ENCODE data around the gene CTNNA2.

Gene CTNNA2

DNA sequence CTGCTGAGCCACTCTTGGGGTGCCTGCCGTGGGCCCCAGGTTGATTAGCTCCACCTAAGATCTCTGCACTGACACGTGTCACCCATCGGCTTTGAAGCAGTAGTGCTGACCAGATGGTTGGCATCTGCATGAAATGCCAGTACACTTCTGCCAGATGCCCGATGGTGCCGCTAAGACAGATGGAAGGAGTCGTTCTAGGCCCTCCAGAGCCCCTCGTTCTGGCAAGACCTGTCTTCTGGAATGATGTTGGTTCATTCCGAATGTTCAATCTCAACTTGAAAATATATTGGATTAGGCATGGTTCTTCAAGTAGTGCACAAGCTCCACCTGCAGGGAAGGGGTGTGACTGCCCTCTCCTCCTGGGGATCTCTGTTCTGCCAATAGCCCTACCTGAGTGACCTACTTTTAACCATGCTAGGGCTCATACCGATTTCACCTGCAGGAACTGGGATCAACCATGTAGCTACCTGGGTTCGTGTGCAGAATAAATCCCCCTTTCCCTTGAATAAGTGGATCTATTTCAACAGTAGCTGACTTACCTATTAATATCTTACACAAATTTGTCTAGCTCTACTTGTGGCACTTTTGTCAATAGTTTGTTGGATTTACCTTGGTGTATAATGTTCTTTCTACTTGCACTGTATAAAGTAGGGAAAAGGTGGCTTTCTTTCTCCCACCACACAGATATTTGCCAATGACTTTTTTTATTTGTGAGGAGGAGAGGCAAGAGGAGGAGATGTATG is 342.6 kb downstream of the CTNNA2 start:
- TF ChIP-seq RAD21 (IDR thresholded peaks at IDR 0.05; ENCODE audit: low read depth) (peak; percentile 26; the same call in 1 of the 2 replicates), EP300 (IDR thresholded peaks at IDR 0.05; ENCODE audit: borderline replicate concordance) (no peak)

- no peak for TF ChIP-seq YY1 (IDR thresholded peaks at IDR 0.05; ENCODE audit: low read depth)
- TF ChIP-seq EGR1 (IDR thresholded peaks at IDR 0.05): no peak
- TF ChIP-seq, protein P1, sequence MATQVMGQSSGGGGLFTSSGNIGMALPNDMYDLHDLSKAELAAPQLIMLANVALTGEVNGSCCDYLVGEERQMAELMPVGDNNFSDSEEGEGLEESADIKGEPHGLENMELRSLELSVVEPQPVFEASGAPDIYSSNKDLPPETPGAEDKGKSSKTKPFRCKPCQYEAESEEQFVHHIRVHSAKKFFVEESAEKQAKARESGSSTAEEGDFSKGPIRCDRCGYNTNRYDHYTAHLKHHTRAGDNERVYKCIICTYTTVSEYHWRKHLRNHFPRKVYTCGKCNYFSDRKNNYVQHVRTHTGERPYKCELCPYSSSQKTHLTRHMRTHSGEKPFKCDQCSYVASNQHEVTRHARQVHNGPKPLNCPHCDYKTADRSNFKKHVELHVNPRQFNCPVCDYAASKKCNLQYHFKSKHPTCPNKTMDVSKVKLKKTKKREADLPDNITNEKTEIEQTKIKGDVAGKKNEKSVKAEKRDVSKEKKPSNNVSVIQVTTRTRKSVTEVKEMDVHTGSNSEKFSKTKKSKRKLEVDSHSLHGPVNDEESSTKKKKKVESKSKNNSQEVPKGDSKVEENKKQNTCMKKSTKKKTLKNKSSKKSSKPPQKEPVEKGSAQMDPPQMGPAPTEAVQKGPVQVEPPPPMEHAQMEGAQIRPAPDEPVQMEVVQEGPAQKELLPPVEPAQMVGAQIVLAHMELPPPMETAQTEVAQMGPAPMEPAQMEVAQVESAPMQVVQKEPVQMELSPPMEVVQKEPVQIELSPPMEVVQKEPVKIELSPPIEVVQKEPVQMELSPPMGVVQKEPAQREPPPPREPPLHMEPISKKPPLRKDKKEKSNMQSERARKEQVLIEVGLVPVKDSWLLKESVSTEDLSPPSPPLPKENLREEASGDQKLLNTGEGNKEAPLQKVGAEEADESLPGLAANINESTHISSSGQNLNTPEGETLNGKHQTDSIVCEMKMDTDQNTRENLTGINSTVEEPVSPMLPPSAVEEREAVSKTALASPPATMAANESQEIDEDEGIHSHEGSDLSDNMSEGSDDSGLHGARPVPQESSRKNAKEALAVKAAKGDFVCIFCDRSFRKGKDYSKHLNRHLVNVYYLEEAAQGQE (IDR thresholded peaks at IDR 0.05; ENCODE audit: low read depth): no peak
- no peak for TF ChIP-seq TAF1 (IDR thresholded peaks at IDR 0.05; ENCODE audit: low read depth)
- no peak for TF ChIP-seq CEBPB (IDR thresholded peaks at IDR 0.05)
- TF ChIP-seq EP300 (IDR thresholded peaks at IDR 0.05; ENCODE audit: borderline replicate concordance): no peak
- no peak for TF ChIP-seq FOXM1 (IDR thresholded peaks at IDR 0.05; ENCODE audit: borderline replicate concordance, low read depth)
- no peak for TF ChIP-seq ZBTB7A (IDR thresholded peaks at IDR 0.05; ENCODE audit: low read depth)
- TF ChIP-seq CREB1 (IDR thresholded peaks at IDR 0.05; ENCODE audit: low read depth): no peak
These were observed 345.0 kb downstream of the CTNNA2 start for GRCh38 chr2:79857888-79858287.

GRCh38 chr2:79860228-79861058 is 347.6 kb downstream of the CTNNA2 start:
- TF ChIP-seq FOXM1 (IDR thresholded peaks at IDR 0.05; ENCODE audit: borderline replicate concordance, low read depth) (no peak), EGR1 (IDR thresholded peaks at IDR 0.05) (no peak), TAF1 (IDR thresholded peaks at IDR 0.05; ENCODE audit: low read depth) (no peak), CREB1 (IDR thresholded peaks at IDR 0.05; ENCODE audit: low read depth) (no peak), NFIC (IDR thresholded peaks at IDR 0.05) (no peak), CEBPB (IDR thresholded peaks at IDR 0.05) (no peak), RAD21 (IDR thresholded peaks at IDR 0.05; ENCODE audit: low read depth) (peak; percentile 41)
- TF ChIP-seq, protein P2, sequence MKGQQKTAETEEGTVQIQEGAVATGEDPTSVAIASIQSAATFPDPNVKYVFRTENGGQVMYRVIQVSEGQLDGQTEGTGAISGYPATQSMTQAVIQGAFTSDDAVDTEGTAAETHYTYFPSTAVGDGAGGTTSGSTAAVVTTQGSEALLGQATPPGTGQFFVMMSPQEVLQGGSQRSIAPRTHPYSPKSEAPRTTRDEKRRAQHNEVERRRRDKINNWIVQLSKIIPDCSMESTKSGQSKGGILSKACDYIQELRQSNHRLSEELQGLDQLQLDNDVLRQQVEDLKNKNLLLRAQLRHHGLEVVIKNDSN (IDR thresholded peaks at IDR 0.05): no peak

GRCh38 chr2:79861059-79861374 is 348.2 kb downstream of the CTNNA2 start:
- TF ChIP-seq MAX (IDR thresholded peaks at IDR 0.05) (no peak), YY1 (IDR thresholded peaks at IDR 0.05; ENCODE audit: low read depth) (no peak), TCF12 (IDR thresholded peaks at IDR 0.05; ENCODE audit: low read depth) (no peak), EP300 (IDR thresholded peaks at IDR 0.05; ENCODE audit: borderline replicate concordance) (no peak), RAD21 (IDR thresholded peaks at IDR 0.05; ENCODE audit: low read depth) (no peak), TEAD4 (IDR thresholded peaks at IDR 0.05) (no peak), NFIC (IDR thresholded peaks at IDR 0.05) (no peak), ZBTB7A (IDR thresholded peaks at IDR 0.05; ENCODE audit: low read depth) (no peak), EGR1 (IDR thresholded peaks at IDR 0.05) (no peak), CEBPB (IDR thresholded peaks at IDR 0.05) (no peak), CREB1 (IDR thresholded peaks at IDR 0.05; ENCODE audit: low read depth) (no peak), TAF1 (IDR thresholded peaks at IDR 0.05; ENCODE audit: low read depth) (no peak), FOXM1 (IDR thresholded peaks at IDR 0.05; ENCODE audit: borderline replicate concordance, low read depth) (no peak)
- TF ChIP-seq, protein P1 (IDR thresholded peaks at IDR 0.05; ENCODE audit: low read depth): no peak
- TF ChIP-seq, protein P2 (IDR thresholded peaks at IDR 0.05): no peak

GRCh38 chr2:79862756-79863155 is 349.9 kb downstream of the CTNNA2 start:
- TF ChIP-seq CREB1 (IDR thresholded peaks at IDR 0.05; ENCODE audit: low read depth) (no peak), CEBPB (IDR thresholded peaks at IDR 0.05) (no peak), YY1 (IDR thresholded peaks at IDR 0.05; ENCODE audit: low read depth) (no peak), ZBTB7A (IDR thresholded peaks at IDR 0.05; ENCODE audit: low read depth) (no peak), MAX (IDR thresholded peaks at IDR 0.05) (no peak), RAD21 (IDR thresholded peaks at IDR 0.05; ENCODE audit: low read depth) (no peak), FOXM1 (IDR thresholded peaks at IDR 0.05; ENCODE audit: borderline replicate concordance, low read depth) (no peak), TEAD4 (IDR thresholded peaks at IDR 0.05) (no peak), TCF12 (IDR thresholded peaks at IDR 0.05; ENCODE audit: low read depth) (no peak), EGR1 (IDR thresholded peaks at IDR 0.05) (no peak), NFIC (IDR thresholded peaks at IDR 0.05) (no peak), EP300 (IDR thresholded peaks at IDR 0.05; ENCODE audit: borderline replicate concordance) (no peak), TAF1 (IDR thresholded peaks at IDR 0.05; ENCODE audit: low read depth) (no peak)
- TF ChIP-seq, protein P2 (IDR thresholded peaks at IDR 0.05): no peak
- TF ChIP-seq, protein P1 (IDR thresholded peaks at IDR 0.05; ENCODE audit: low read depth): no peak
